ENCODE measurements around the gene GFPT1.

The GFPT1 gene

GRCh38 chr2:69291004-69291650, 95.9 kb downstream of the GFPT1 start:
- peak; percentile 79 for DNase-seq (ENCODE audit: low read depth, low spot score)

- no peak for DNase-seq (ENCODE audit: low read depth, low spot score)
Observed at GRCh38 chr2:69288429-69288828, 98.6 kb downstream of the GFPT1 start.

- no peak for DNase-seq (ENCODE audit: low read depth, low spot score)
Observed at GRCh38 chr2:69287544-69287943, 99.5 kb downstream of the GFPT1 start.

- DNase-seq (ENCODE audit: low read depth, low spot score) = no peak
Observed at GRCh38 chr2:69285379-69285894, 101.6 kb downstream of the GFPT1 start.

GRCh38 chr2:69280796-69281412, 106.1 kb downstream of the GFPT1 start:
- DNase-seq (ENCODE audit: low read depth, low spot score) = no peak

GRCh38 chr2:69279931-69280681, 106.9 kb downstream of the GFPT1 start:
- DNase-seq (ENCODE audit: low read depth, low spot score) = no peak

GRCh38 chr2:69279211-69279610, 107.8 kb downstream of the GFPT1 start:
- no peak for DNase-seq (ENCODE audit: low read depth, low spot score)

GRCh38 chr2:69278366-69278765, 108.7 kb downstream of the GFPT1 start:
- peak; percentile 54 for DNase-seq (ENCODE audit: low read depth, low spot score)

GRCh38 chr2:69275490-69275889, 111.5 kb downstream of the GFPT1 start:
- no peak for DNase-seq (ENCODE audit: low read depth, low spot score)

GRCh38 chr2:69272803-69273471, 114.1 kb downstream of the GFPT1 start:
- no peak for DNase-seq (ENCODE audit: low read depth, low spot score)

- no peak for DNase-seq (ENCODE audit: low read depth, low spot score)
Observed at GRCh38 chr2:69271831-69272257, 115.2 kb downstream of the GFPT1 start.

Measured in astrocyte of the hippocampus (primary cell).